Skeletal muscle tissue (tissue), 4 donors: Measurements from ENCODE around the gene PGM5. TPM values are rescaled to one million over a fixed set of nuclear protein-coding genes. Genes with fewer than 3 reads are reported as not detected.

Source experiments
- H3K27ac ChIP-seq: one replicate; pipeline ENCODE4 v1.7.0; 2013; ENCODE audit warnings: mild to moderate bottlenecking, low read depth, low read length, inconsistent platforms
- H3K27me3 ChIP-seq, 3 donors: one replicate each; pipeline ENCODE4 v1.7.0; 2013; ENCODE audit warnings: low read length in 3 of 3; ENCODE audit not compliant: control insufficient read depth in 3 of 3, insufficient read depth in 3 of 3
- H3K36me3 ChIP-seq, 3 donors: one replicate each; pipeline ENCODE4 v1.7.0; 2013; ENCODE audit warnings: low read length in 3 of 3; ENCODE audit not compliant: control insufficient read depth in 3 of 3, insufficient read depth in 3 of 3
- H3K4me1 ChIP-seq, 3 donors: one replicate each; pipeline ENCODE4 v1.7.0; 2013; ENCODE audit warnings: low read length in 3 of 3, mild to moderate bottlenecking in 3 of 3; ENCODE audit not compliant: control insufficient read depth in 3 of 3, insufficient read depth in 3 of 3
- H3K4me3 ChIP-seq, 3 donors: one replicate each; pipeline ENCODE4 v1.7.0; 2013; ENCODE audit warnings: low read length in 3 of 3
- H3K9ac ChIP-seq, 3 donors: one replicate each; pipeline ENCODE4 v1.7.0; 2013; ENCODE audit warnings: low read length in 3 of 3, mild to moderate bottlenecking in 3 of 3, moderate library complexity in 2 of 3, low read depth in 1 of 3
- H3K9me3 ChIP-seq, 3 donors: one replicate each; pipeline ENCODE4 v1.7.0; 2013; ENCODE audit warnings: low read length in 3 of 3; ENCODE audit not compliant: control insufficient read depth in 3 of 3
- total RNA-seq: library from RNA; depleted of rRNA; stranded (reverse); fragments of >200 nt; gene quantifications from one replicate; pipeline ENCODE4 v1.2.3, GENCODE V29; 2014
- donor health status: Osteomylitis.

Gene PGM5
- total RNA-seq, 1 donor from 2014 or later, result 69.4 TPM

DNA sequence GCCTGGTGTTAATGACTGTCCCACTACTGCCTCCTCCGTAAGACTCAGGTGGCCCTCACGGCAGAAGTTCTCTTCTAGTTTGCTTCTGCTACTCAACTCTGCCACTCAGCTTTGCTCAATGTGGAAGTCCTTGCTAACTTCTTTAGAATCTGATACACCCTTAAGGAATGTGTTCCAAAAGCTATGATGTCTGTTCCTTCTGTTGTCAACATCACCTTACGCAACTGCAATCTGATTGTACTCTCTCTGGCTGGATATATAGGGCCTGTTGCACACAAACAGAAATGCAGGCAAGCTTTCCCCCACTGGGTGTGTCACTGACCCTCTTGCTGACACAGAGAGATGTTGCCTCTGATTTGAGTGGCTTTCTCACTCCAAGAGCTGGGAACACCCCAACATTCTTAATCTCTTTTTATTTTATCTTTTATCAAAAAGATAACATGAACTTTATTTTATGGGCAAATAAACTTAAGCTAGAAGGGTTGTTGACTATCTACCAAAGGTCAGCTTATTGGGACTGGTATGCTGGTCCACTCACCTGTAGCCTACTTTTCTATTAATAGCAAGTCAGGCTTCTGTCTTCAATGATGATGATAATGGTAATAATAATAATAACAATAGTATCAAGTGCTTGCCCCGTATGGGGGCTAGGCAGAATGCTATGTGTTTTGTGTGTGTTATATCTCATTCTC lies 159.1 kb downstream of the PGM5 start:
- Histone ChIP-seq H3K36me3 (no peaks in the 10 kb centered on the region), H3K4me3 (peak overlapping the region in 1 of 3 donors; percentile 2), H3K27me3 (no peaks in the 10 kb centered on the region), H3K9me3 (peaks cover 0 to 5% (median 0%) of the 10 kb centered on the region in 3 donors), H3K27ac (peak overlapping the region; percentile 54), H3K4me1 (peaks cover 0 to 11% (median 10%) of the 10 kb centered on the region in 3 donors), H3K9ac (no peak overlapping the region)

DNA sequence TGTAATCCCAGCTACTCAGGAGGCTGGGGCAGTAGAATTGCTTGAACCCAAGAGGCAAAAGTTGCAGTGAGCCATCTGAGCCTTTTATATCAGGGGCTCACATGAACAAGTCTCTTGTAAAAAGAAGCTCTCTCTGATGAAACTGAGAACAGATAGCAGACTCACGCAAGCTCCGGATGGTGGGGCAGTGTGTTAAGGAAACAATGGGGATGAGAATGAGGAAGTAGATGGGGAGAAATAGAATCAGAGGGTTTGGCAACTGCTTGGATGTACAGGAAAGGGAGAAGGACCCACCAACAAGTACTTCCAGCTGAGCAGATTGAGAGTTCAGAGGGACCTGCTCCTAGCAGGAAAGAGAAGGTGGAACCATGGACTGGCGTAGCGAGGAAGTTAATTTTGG lies 165.7 kb downstream of the PGM5 start:
- Histone ChIP-seq H3K27ac (no peak overlapping the region), H3K4me3 (no peak overlapping the region), H3K36me3 (no peaks in the 10 kb centered on the region), H3K9me3 (peaks cover 0 to 5% (median 0%) of the 10 kb centered on the region in 3 donors), H3K4me1 (no peaks in the 10 kb centered on the region), H3K27me3 (no peaks in the 10 kb centered on the region), H3K9ac (no peak overlapping the region)

DNA sequence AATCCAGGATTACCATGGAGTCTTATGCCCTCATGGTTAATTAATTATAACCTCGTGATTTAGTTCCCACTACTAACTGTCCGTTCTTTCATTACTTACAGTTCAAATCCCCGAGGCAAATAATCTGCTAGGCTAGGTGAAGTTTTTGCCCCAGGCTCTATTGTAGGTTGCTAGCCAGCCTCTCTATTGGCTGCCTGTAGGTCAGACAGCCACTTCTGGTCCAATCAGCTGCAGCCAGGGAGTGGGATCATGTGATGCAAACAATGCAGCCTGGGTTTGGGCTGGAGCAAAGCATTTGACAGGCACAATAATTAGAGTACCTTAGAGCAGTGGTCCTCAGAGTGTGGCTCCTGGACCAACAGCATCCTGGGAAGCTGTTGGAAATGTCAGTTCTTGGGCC lies 166.5 kb downstream of the PGM5 start:
- H3K36me3 ChIP-seq, result peaks cover 0 to 2% (median 0%) of the 10 kb centered on the region in 3 donors

DNA sequence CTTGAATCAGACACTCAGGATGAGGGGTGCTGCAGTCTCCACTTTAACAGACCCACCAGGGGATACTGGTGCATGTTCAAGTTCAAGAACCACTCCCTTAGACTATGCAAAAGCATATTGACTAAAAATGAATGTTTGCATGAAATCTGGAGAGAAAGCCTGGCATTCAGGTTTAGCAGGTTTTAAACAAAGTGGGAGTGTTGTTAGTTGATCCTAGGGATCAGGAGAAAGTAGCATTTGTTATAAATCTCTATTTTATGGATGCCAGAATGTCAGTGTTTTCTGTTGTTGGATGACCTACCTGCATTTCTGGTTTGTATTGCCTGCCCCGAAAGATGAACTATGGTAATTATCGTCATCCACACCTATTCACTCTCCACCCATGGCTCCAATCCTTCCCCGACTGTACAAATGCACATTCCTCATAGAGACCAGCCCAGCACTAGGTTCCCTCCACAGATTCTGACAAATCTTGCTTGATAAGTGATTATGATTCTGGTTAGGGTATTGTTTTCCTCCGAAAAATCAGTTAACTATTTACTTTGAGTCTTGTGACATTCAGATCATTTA lies 167.0 kb downstream of the PGM5 start:
- Histone ChIP-seq H3K4me3 (no peak overlapping the region), H3K27ac (no peak overlapping the region), H3K4me1 (no peaks in the 10 kb centered on the region), H3K36me3 (peaks cover 0 to 2% (median 0%) of the 10 kb centered on the region in 3 donors), H3K27me3 (no peaks in the 10 kb centered on the region), H3K9ac (no peak overlapping the region), H3K9me3 (no peaks in the 10 kb centered on the region)

More for the DNA sequence above, 166.5 kb downstream of the PGM5 start:
- H3K4me1 ChIP-seq, result no peaks in the 10 kb centered on the region
- peaks cover 0 to 3% (median 0%) of the 10 kb centered on the region in 3 donors for H3K9me3 ChIP-seq
- no peak overlapping the region for H3K27ac ChIP-seq
- no peaks in the 10 kb centered on the region for H3K27me3 ChIP-seq
- no peak overlapping the region for H3K4me3 ChIP-seq
- no peak overlapping the region for H3K9ac ChIP-seq

DNA sequence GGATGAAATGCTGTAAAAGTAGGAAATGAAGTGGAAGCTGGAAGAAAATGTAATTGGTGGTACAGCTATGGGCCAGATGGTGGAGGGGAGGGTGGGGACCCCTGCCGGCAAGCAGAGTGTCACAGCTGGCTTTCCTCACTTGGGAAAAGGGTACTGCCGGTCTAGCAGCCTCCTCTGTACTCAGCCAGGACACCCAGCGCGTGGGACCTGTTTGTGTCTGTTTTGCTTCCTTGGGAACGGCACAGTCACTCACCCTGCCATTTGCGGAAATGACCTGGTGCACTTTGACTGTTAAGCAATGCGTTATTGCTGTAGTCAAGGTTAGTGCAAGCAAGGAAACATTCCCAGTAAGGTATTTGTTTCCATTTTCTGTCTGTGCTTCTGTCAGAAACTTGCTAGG lies 174.2 kb downstream of the PGM5 start:
- Histone ChIP-seq H3K4me1 (peaks cover 3 to 17% (median 6%) of the 10 kb centered on the region in 3 donors), H3K27ac (no peak overlapping the region), H3K36me3 (peaks cover 0 to 2% (median 0%) of the 10 kb centered on the region in 3 donors), H3K27me3 (no peaks in the 10 kb centered on the region), H3K4me3 (peak overlapping the region in 1 of 3 donors; percentile 4), H3K9ac (no peak overlapping the region), H3K9me3 (no peaks in the 10 kb centered on the region)

DNA sequence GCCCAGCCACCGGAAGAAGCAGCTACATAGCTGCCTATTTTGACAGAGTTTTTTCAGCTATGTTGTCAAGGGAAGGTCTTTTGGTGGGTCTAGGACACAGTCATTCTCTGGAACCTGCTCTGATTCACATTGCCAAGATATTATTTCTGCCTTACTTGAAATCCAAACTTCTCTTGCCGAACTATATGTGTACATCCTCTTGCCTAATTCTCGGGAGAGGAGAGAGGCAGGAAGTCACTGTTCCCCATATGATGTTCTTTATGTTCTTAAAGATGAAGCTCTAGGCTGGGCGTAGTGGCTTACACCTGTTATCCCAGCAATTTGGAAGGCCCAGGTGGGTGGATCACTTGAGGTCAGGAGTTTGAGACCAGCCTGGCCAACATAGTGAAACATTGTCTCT lies 175.7 kb downstream of the PGM5 start:
- H3K36me3 ChIP-seq, result peaks cover 0 to 2% (median 0%) of the 10 kb centered on the region in 3 donors
- no peaks in the 10 kb centered on the region for H3K27me3 ChIP-seq
- H3K4me3 ChIP-seq, result no peak overlapping the region
- peaks cover 6 to 23% (median 6%) of the 10 kb centered on the region in 3 donors for H3K4me1 ChIP-seq
- H3K9ac ChIP-seq, result no peak overlapping the region
- H3K27ac ChIP-seq, result no peak overlapping the region
- no peaks in the 10 kb centered on the region for H3K9me3 ChIP-seq

DNA sequence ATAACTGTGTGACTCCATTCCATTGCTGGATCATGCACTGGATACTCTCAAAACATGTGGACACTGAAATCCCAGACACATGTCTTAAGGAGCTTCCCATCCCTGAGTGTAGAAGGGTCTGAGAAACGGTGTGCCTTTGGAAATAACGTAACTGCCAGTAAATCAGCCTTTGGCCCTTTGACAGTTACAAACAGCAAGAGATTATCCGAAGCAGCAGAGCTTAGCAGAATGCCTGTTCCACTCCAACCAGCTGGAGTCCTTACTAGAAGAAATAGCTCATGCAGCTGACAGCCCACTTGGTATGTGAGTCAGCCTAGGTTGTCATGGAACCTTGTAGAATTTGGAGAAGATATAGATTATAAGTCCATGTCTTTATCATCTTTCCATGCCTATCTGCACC lies 177.3 kb downstream of the PGM5 start:
- H3K9ac ChIP-seq, result no peak overlapping the region
- no peaks in the 10 kb centered on the region for H3K36me3 ChIP-seq
- H3K27me3 ChIP-seq, result no peaks in the 10 kb centered on the region
- H3K9me3 ChIP-seq, result no peaks in the 10 kb centered on the region
- H3K27ac ChIP-seq, result no peak overlapping the region
- H3K4me3 ChIP-seq, result no peak overlapping the region
- peaks cover 6 to 39% (median 21%) of the 10 kb centered on the region in 3 donors for H3K4me1 ChIP-seq

DNA sequence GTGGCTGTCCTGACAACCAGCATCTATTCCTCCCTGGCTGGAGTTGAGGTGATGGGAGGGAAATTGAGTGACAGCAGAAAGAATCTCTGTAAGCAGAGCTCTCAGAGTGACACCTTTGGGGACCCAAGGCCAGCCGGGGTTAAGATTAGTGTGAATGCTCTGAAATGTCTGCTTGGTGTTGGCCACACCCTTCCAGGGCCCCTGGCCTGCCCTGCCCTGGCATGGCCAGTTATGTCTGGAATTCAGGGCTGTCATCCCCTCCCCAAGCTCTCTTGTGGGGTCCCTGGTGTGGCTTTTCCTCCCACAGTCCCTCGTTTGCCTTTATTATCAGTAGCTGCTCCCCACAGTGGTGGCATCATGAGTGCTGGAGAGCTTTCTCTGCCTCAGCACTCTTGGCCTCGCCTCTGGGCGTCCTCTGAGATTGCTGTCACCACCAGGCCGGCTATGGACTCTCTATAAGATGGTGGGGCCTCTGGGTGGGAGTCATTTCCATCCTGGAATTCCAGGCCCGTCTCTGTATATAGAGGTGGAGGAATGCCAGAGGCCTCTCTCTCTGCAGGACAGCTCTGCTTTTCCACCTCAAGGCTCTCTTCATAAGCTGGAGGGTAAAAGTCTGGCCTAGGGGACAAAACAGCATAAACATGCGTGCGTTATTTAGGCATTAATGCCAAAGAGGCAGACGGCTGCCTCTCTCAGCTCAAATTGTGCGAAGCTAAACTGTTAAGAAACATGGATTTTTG lies 180.6 kb downstream of the PGM5 start:
- no peak overlapping the region for H3K27ac ChIP-seq
- no peak overlapping the region for H3K9ac ChIP-seq
- peaks cover 0 to 29% (median 18%) of the 10 kb centered on the region in 3 donors for H3K4me1 ChIP-seq

DNA sequence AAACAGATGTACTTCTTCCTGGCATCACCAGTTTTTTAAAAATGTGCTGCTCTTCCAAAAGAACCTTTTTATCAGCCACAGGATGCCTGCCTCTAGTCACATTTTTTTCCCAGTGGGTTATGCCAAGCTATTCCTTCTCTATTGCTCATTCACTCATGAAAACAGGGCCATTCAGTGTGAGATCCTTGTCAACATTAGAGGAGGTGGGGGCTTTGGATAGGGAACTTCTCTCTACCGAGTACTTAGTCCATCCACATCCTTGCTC lies 181.1 kb downstream of the PGM5 start:
- no peaks in the 10 kb centered on the region for H3K36me3 ChIP-seq
- no peak overlapping the region for H3K9ac ChIP-seq
- H3K4me3 ChIP-seq, result no peak overlapping the region
- H3K27me3 ChIP-seq, result no peaks in the 10 kb centered on the region
- H3K9me3 ChIP-seq, result no peaks in the 10 kb centered on the region
- H3K27ac ChIP-seq, result peak overlapping the region; percentile 77
- peaks cover 0 to 29% (median 18%) of the 10 kb centered on the region in 3 donors for H3K4me1 ChIP-seq

More for the DNA sequence above, 180.6 kb downstream of the PGM5 start:
- Histone ChIP-seq H3K4me3 (no peak overlapping the region), H3K27me3 (no peaks in the 10 kb centered on the region), H3K36me3 (no peaks in the 10 kb centered on the region), H3K9me3 (no peaks in the 10 kb centered on the region)

DNA sequence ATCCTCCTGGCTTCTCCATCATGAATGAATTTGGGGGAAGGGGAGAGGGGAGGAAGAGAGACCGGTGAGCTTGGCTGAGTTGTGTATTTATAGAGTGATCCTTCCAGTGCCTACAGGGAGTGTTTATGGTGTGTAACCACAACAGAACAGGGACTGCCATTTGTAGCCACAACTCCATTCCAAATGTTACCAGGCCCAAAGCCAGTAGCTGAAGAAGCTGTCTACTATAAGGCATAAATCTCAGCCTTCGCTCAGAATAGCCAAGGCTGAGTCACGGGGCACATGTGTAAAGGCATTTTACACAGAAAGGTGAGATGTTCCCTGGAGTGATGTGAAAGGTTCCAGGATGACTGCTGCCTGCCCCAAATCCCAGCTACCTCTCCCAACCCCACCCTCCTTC lies 181.8 kb downstream of the PGM5 start:
- no peak overlapping the region for H3K9ac ChIP-seq
- peak overlapping the region; percentile 77 for H3K27ac ChIP-seq
- H3K4me1 ChIP-seq, result peaks cover 0 to 28% (median 18%) of the 10 kb centered on the region in 3 donors
- H3K9me3 ChIP-seq, result no peaks in the 10 kb centered on the region
- H3K4me3 ChIP-seq, result no peak overlapping the region
- H3K36me3 ChIP-seq, result no peaks in the 10 kb centered on the region
- no peaks in the 10 kb centered on the region for H3K27me3 ChIP-seq
